ENCODE results near the gene SRRM4. TPM values are rescaled to one million over a fixed set of nuclear protein-coding genes. Genes with fewer than 3 reads are reported as not detected.
A peak's percentile ranks its signal among the peaks of the same experiment; 100 is the strongest.

The SRRM4 gene
- total RNA-seq, 1 experiment from 2014 or later: 0.96 TPM

DNA sequence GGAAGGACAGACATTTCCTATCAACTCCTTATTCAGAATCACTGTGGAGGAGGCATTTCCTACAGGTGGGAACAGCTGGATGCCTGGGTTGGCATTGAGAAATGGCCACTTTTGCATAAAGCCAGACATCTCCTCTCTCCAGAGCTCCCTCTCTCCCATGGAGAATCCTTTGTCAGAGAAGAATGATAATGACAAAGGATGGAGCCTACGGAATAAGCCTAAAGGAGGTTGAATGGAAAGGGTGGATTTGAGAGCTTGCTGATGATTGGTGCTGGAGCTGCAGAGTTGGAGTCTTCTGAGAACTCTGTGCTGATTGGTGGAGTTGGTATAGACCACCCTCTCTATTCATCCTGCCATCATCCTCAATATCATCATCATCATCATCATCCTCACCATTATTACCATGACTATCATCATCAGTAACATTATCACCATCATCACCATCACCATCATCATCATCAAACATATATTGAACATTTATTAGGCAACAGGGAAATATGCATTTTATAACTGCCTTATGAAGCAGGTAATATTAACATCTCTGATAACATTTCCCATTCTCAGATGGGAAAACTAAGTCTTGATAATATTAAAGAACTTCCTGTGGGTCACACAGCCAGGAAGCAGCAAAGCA lies 108.2 kb downstream of the SRRM4 start:
- Mint-ChIP-seq H3K27me3 (ENCODE audit: low read depth) (peaks cover 3% of the 10 kb centered on the region), H3K36me3 (no peaks in the 10 kb centered on the region), H3K27ac (peak overlapping the region; percentile 93), H3K4me3 (no peak overlapping the region), H3K9me3 (peaks cover 9% of the 10 kb centered on the region), H3K4me1 (peaks cover 59% of the 10 kb centered on the region)
- ATAC-seq: peak; percentile 92
- POLR2A ChIA-PET: interaction anchor here (0.5 to 0.8 kb wide), 3 partner anchors 11 to 108 kb away, joined by 3 read pairs; partner anchors contain the start of gene SRRM4
- CTCF ChIA-PET: interaction anchor here (0.6 to 3.2 kb wide), 13 partner anchors 52 to 553 kb away, joined by 3 to 20 read pairs (median 4); partner anchors contain the start of genes HSPB8 and SRRM4
- peak; percentile 26 for DNase-seq (ENCODE audit: low spot score)
- TF ChIP-seq RELA (CRISPR knock-in tag; IDR thresholded peaks at IDR 0.05; ENCODE audit: borderline replicate concordance) (no peak), SP1 (CRISPR knock-in tag; conservative IDR thresholded peaks at IDR 0.05) (peak; percentile 62), PREB (CRISPR knock-in tag; IDR thresholded peaks at IDR 0.05; ENCODE audit: borderline replicate concordance) (no peak), SMAD4 (CRISPR knock-in tag; IDR thresholded peaks at IDR 0.05) (no peak), ZNF138 (CRISPR knock-in tag; conservative IDR thresholded peaks at IDR 0.05) (no peak), TCF7 (CRISPR knock-in tag; IDR thresholded peaks at IDR 0.05; ENCODE audit: low read depth) (no peak), ZNF396 (CRISPR knock-in tag; IDR thresholded peaks at IDR 0.05; ENCODE audit: borderline replicate concordance) (peak; percentile 18; the same call in 1 of the 2 replicates), TP53 (CRISPR knock-in tag; IDR thresholded peaks at IDR 0.05) (no peak), NR3C1 (CRISPR knock-in tag; conservative IDR thresholded peaks at IDR 0.05; ENCODE audit: low read depth) (0 out of 2 replicates have a peak, but pooled peaks have one; percentile 47), TEAD1 (CRISPR knock-in tag; IDR thresholded peaks at IDR 0.05) (0 out of 2 replicates have a peak, but pooled peaks have one; percentile 53), MXD4 (CRISPR knock-in tag; IDR thresholded peaks at IDR 0.05; ENCODE audit: borderline replicate concordance) (0 out of 2 replicates have a peak, but pooled peaks have one; percentile 31), ZNF263 (CRISPR knock-in tag; IDR thresholded peaks at IDR 0.05; ENCODE audit: low read depth) (no peak), ZNF232 (CRISPR knock-in tag; IDR thresholded peaks at IDR 0.05) (no peak), ATF3 (CRISPR knock-in tag; conservative IDR thresholded peaks at IDR 0.05) (no peak), ZNF121 (CRISPR knock-in tag; IDR thresholded peaks at IDR 0.05) (no peak), ZNF423 (CRISPR knock-in tag; IDR thresholded peaks at IDR 0.05) (peak; percentile 60), ZSCAN18 (CRISPR knock-in tag; IDR thresholded peaks at IDR 0.05) (no peak), CDX4 (CRISPR knock-in tag; IDR thresholded peaks at IDR 0.05; ENCODE audit: borderline replicate concordance) (no peak), RORB (CRISPR knock-in tag; IDR thresholded peaks at IDR 0.05) (no peak), ERG (CRISPR knock-in tag; IDR thresholded peaks at IDR 0.05) (no peak), NFYB (CRISPR knock-in tag; conservative IDR thresholded peaks at IDR 0.05; ENCODE audit: low read depth) (peak; percentile 42; the same call in 1 of the 2 replicates), PRDM15 (CRISPR knock-in tag; IDR thresholded peaks at IDR 0.05) (no peak)
- TF ChIP-seq, protein P1, sequence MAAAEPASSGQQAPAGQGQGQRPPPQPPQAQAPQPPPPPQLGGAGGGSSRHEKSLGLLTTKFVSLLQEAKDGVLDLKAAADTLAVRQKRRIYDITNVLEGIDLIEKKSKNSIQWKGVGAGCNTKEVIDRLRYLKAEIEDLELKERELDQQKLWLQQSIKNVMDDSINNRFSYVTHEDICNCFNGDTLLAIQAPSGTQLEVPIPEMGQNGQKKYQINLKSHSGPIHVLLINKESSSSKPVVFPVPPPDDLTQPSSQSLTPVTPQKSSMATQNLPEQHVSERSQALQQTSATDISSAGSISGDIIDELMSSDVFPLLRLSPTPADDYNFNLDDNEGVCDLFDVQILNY (CRISPR knock-in tag; IDR thresholded peaks at IDR 0.05): no peak
- TF ChIP-seq, protein P2, sequence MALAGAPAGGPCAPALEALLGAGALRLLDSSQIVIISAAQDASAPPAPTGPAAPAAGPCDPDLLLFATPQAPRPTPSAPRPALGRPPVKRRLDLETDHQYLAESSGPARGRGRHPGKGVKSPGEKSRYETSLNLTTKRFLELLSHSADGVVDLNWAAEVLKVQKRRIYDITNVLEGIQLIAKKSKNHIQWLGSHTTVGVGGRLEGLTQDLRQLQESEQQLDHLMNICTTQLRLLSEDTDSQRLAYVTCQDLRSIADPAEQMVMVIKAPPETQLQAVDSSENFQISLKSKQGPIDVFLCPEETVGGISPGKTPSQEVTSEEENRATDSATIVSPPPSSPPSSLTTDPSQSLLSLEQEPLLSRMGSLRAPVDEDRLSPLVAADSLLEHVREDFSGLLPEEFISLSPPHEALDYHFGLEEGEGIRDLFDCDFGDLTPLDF (CRISPR knock-in tag; IDR thresholded peaks at IDR 0.05): no peak
- TF ChIP-seq, protein P3, sequence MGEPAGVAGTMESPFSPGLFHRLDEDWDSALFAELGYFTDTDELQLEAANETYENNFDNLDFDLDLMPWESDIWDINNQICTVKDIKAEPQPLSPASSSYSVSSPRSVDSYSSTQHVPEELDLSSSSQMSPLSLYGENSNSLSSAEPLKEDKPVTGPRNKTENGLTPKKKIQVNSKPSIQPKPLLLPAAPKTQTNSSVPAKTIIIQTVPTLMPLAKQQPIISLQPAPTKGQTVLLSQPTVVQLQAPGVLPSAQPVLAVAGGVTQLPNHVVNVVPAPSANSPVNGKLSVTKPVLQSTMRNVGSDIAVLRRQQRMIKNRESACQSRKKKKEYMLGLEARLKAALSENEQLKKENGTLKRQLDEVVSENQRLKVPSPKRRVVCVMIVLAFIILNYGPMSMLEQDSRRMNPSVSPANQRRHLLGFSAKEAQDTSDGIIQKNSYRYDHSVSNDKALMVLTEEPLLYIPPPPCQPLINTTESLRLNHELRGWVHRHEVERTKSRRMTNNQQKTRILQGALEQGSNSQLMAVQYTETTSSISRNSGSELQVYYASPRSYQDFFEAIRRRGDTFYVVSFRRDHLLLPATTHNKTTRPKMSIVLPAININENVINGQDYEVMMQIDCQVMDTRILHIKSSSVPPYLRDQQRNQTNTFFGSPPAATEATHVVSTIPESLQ (CRISPR knock-in tag; IDR thresholded peaks at IDR 0.05): no peak

Measured in WTC11 (cell line).